SU-DHL-6 (cell line): Measurements from ENCODE around the gene ANKRD42.
A peak's percentile ranks its signal among the peaks of the same experiment; 100 is the strongest.

Experiments used
- H2AFZ ChIP-seq: fragments of 200-600 bp; sonication (generic); 2 replicates; pipeline ENCODE4 v1.6.1; 2014; ENCODE audit warnings: low read depth, mild to moderate bottlenecking, moderate library complexity, mixed read lengths, antibody characterized with exemption, low read length; ENCODE audit not compliant: severe bottlenecking
- H3F3A ChIP-seq: fragments of 200-600 bp; shearing (Covaris generic); 2 replicates; pipeline ENCODE4 v1.6.0; 2016; ENCODE audit warnings: antibody characterized with exemption, mild to moderate bottlenecking; ENCODE audit not compliant: insufficient read depth
- H3K27ac ChIP-seq: fragments of 200-600 bp; sonication (generic); 2 replicates; pipeline ENCODE4 v1.5.1; 2016; ENCODE audit warnings: low read depth, mild to moderate bottlenecking, low read length, moderate library complexity, mixed read lengths
- H3K27me3 ChIP-seq: fragments of 200-600 bp; sonication (generic), shearing (Covaris generic); 2 replicates; pipeline ENCODE4 v1.6.0; 2014; ENCODE audit warnings: mild to moderate bottlenecking, low read length
- H3K36me3 ChIP-seq: fragments of 200-600 bp; sonication (generic); 2 replicates; pipeline ENCODE4 v1.6.1; 2014; ENCODE audit warnings: mild to moderate bottlenecking, low read length, mixed read lengths
- H3K4me2 ChIP-seq: fragments of 300-600, 200-600 bp; shearing (Covaris generic), sonication (generic); 2 replicates; pipeline ENCODE4 v1.6.0; 2014; ENCODE audit warnings: low read length, low read depth, mild to moderate bottlenecking; ENCODE audit not compliant: poor library complexity, severe bottlenecking
- H3K4me3 ChIP-seq: fragments of 200-600 bp; sonication (generic); 2 replicates; pipeline ENCODE4 v1.5.1; 2014; ENCODE audit warnings: antibody characterized with exemption, low read length, mild to moderate bottlenecking, mixed read lengths; ENCODE audit not compliant: insufficient read depth, poor library complexity, severe bottlenecking
- H3K79me2 ChIP-seq: fragments of 200-600 bp; sonication (generic); 2 replicates; pipeline ENCODE4 v1.6.1; 2014; ENCODE audit warnings: mild to moderate bottlenecking, low read length, moderate library complexity; ENCODE audit not compliant: insufficient read depth
- H3K9ac ChIP-seq: fragments of 200-600 bp; sonication (generic); 2 replicates; pipeline ENCODE4 v1.7.0; 2014; ENCODE audit warnings: mild to moderate bottlenecking, low read length
- H3K9me2 ChIP-seq: fragments of 200-600 bp; sonication (generic); replicated peaks from 2 replicates; pipeline ENCODE4 v1.6.1; 2014; ENCODE audit warnings: low read length; ENCODE audit not compliant: insufficient read depth
- H3K9me3 ChIP-seq: fragments of 200-600 bp; sonication (generic); 2 replicates; pipeline ENCODE4 v1.6.1; 2014; ENCODE audit warnings: low read length, mixed read lengths; ENCODE audit not compliant: insufficient read depth
- H4K20me1 ChIP-seq: fragments of 200-600 bp; sonication (generic); 2 replicates; pipeline ENCODE4 v1.6.1; 2014; ENCODE audit warnings: low read depth, mild to moderate bottlenecking, antibody characterized with exemption, low read length, moderate library complexity, mixed read lengths
- EZH2phosphoT487 ChIP-seq: fragments of 200-600 bp; sonication (generic), shearing (Covaris generic); conservative IDR thresholded peaks from 2 replicates; pipeline ENCODE4 v1.6.1; 2018; ENCODE audit warnings: mild to moderate bottlenecking, antibody characterized with exemption, low read length, moderate library complexity, mixed read lengths
- TF ChIP-seq, protein P1 (sequence below): fragments of 200-600 bp; sonication (generic); IDR thresholded peaks from one replicate; pipeline ENCODE4 v1.5.1; 2017; ENCODE audit warnings: antibody characterized with exemption, mild to moderate bottlenecking, low read length, moderate library complexity; ENCODE audit not compliant: insufficient read depth, poor library complexity, severe bottlenecking

Gene ANKRD42

DNA sequence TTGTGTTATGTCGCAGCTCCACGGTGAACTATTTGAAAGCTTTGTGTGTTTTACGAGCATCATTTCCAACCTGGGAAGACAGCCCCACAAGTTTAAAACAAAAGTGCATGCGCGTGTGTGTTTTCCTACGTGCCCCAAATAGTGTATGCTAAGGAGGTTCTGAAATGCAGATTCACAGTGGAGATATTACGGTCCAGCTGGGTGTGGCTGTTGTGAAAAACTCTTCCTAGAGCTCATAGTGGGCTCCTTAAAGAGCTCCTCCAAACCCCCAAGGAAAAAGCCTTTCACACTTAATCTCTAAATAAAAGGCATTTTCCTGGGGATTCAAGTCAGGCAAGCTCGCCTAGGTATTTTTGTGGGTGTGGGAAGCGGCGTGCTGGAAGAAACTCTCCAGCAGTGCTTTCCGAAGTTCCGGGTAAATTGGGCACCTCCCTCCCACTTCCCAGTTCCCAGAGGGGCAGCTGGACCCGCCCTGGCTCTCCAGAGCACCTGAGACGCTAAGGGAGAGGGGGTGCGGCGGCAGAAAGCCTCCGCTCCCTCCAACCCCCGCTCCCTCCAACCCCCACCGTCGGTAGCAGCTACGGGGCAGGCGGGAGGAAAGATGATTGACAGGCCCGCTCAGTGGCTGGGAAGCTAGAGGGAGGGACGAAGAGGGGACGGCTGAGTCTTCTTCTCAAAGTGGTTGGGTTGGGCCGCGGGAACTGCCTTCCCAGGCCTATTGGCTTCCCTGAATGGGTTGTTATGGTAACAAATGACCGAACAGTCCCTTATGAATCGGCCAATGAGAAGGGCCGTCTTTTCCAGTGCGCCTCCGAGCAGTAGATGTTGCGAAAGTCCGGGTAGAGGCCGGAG is 37.1 kb upstream of the ANKRD42 start:
- peak overlapping the region; percentile 90 for H3K4me3 ChIP-seq
- H3K9ac ChIP-seq: peak overlapping the region; percentile 90
- H3K79me2 ChIP-seq: peaks cover 44% of the 10 kb centered on the region
- H4K20me1 ChIP-seq: peaks cover 30% of the 10 kb centered on the region
- H2AFZ ChIP-seq: peak overlapping the region; percentile 96
- no peak for TF ChIP-seq EZH2phosphoT487
- TF ChIP-seq, protein P1, sequence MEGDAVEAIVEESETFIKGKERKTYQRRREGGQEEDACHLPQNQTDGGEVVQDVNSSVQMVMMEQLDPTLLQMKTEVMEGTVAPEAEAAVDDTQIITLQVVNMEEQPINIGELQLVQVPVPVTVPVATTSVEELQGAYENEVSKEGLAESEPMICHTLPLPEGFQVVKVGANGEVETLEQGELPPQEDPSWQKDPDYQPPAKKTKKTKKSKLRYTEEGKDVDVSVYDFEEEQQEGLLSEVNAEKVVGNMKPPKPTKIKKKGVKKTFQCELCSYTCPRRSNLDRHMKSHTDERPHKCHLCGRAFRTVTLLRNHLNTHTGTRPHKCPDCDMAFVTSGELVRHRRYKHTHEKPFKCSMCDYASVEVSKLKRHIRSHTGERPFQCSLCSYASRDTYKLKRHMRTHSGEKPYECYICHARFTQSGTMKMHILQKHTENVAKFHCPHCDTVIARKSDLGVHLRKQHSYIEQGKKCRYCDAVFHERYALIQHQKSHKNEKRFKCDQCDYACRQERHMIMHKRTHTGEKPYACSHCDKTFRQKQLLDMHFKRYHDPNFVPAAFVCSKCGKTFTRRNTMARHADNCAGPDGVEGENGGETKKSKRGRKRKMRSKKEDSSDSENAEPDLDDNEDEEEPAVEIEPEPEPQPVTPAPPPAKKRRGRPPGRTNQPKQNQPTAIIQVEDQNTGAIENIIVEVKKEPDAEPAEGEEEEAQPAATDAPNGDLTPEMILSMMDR: no peak
- peak overlapping the region; percentile 66 for H3K27ac ChIP-seq
- H3K9me2 ChIP-seq: no peaks in the 10 kb centered on the region
- H3K9me3 ChIP-seq: no peaks in the 10 kb centered on the region
- no peaks in the 10 kb centered on the region for H3K27me3 ChIP-seq
- H3K36me3 ChIP-seq: peaks cover 27% of the 10 kb centered on the region
- peaks cover 17% of the 10 kb centered on the region; the same call in 1 of the 2 replicates for H3F3A ChIP-seq
- peak overlapping the region; percentile 99 for H3K4me2 ChIP-seq

DNA sequence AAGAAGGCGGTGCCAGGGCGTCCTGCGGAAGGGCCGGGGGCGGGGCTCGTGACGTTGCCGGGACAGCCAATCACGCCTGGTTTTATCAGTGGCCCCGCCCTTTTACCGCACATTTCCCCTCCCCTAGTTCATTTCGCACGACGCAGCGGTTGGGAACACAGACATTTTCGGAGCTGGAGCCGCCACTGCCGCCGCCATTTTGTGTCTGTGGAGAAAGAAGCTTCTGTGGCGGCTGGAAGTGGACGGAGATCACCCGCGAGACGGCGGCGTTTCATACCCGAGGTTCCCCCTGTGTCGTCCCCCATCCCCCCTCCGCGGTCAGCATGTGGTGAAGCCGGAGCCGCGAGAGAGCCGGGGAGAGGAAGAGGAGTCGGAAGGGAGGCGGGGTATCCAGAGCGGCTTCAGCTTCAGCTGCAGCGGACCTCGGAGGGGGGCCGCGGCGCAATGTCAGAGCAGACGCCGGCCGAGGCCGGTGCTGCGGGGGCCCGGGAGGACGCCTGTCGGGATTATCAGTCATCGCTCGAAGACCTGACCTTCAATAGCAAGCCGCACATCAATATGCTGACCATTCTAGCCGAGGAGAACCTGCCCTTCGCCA is 36.4 kb upstream of the ANKRD42 start, which contains the start of gene PCF11:
TSS of gene PCF11 (plus strand) at position 136 of the 598 bp plus-strand sequence. CDS start at position 445, 309 bp downstream.
- H2AFZ ChIP-seq: peak within 1 kb of the TSS; percentile 96
- no peaks in the 10 kb centered on the region for H3K9me2 ChIP-seq
- H3F3A ChIP-seq: peaks cover 24% of the 10 kb centered on the region
- H3K79me2 ChIP-seq: peaks cover 52% of the 10 kb centered on the region
- H3K36me3 ChIP-seq: peaks cover 35% of the 10 kb centered on the region
- H3K4me2 ChIP-seq: peak within 1 kb of the TSS; percentile 99
- H3K9me3 ChIP-seq: no peaks in the 10 kb centered on the region
- H3K9ac ChIP-seq: peak within 1 kb of the TSS; percentile 90
- H4K20me1 ChIP-seq: peaks cover 37% of the 10 kb centered on the region
- peak within 1 kb of the TSS; percentile 95 for H3K4me3 ChIP-seq
- no peak for TF ChIP-seq EZH2phosphoT487
- TF ChIP-seq, protein P1: no peak
- H3K27ac ChIP-seq: peak within 1 kb of the TSS; percentile 89
- H3K27me3 ChIP-seq: no peaks in the 10 kb centered on the region

DNA sequence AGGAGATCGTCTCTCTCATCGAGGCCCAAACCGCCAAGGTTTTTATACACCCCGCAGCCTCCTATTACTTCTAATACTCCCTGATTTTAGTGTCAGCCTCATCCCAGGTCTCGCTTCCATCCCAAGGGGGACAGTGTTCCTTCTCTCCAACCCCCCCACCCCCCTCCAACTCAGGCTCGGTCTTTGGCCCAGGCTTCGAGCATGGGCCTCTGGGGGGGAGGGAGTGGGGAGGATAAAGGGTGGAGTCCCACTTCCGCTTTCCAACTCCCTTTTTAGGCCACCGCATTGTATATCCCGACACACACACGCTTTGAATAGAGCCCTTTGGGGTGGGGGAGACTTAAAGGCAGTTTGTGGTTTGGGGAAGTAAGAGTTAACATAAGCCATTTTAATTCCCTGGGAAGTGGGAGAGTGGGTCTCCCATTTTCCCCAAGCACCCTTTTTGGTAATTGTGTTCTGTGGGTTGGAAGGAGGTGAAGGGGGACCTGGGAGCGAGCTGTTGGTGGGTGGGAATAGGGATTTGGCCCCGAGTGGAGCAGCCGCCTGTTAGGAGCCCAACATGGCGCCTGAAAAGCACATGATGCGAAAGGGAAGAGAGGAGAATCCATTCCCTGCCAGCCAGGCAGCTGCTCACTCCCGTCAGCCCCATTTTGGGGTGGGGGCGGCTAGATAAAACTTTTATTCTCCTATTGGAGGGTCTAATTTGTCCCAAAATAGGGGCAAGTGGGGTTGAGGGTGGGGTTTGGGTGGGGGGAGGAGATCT is 35.7 kb upstream of the ANKRD42 start:
- Histone ChIP-seq H3K4me2 (peak overlapping the region; percentile 92), H3K36me3 (peaks cover 37% of the 10 kb centered on the region), H3K4me3 (peak overlapping the region; percentile 95), H3F3A (peaks cover 27% of the 10 kb centered on the region), H3K79me2 (peaks cover 58% of the 10 kb centered on the region), H3K9me2 (no peaks in the 10 kb centered on the region), H2AFZ (no peak overlapping the region), H3K27me3 (no peaks in the 10 kb centered on the region), H3K9me3 (no peaks in the 10 kb centered on the region), H4K20me1 (peaks cover 39% of the 10 kb centered on the region), H3K27ac (peak overlapping the region; percentile 89), H3K9ac (peak overlapping the region; percentile 90)
- TF ChIP-seq EZH2phosphoT487: no peak
- TF ChIP-seq, protein P1: no peak
